GM19463 (cell line): Measurements from ENCODE around the gene CSNK1G1.
"Not testable (repeated sequence)": the region's sequence is repeated elsewhere in the genome, so short reads cannot be mapped to it uniquely, and the experiment has no call there.

Source experiments
- ATAC-seq: cut with Tn5 transposase; IDR thresholded peaks from one replicate; pipeline ENCODE4 v1.9.1; 2021; ENCODE audit warnings: mild to moderate bottlenecking, moderate library complexity; ENCODE audit not compliant: unreplicated experiment

The CSNK1G1 gene

DNA sequence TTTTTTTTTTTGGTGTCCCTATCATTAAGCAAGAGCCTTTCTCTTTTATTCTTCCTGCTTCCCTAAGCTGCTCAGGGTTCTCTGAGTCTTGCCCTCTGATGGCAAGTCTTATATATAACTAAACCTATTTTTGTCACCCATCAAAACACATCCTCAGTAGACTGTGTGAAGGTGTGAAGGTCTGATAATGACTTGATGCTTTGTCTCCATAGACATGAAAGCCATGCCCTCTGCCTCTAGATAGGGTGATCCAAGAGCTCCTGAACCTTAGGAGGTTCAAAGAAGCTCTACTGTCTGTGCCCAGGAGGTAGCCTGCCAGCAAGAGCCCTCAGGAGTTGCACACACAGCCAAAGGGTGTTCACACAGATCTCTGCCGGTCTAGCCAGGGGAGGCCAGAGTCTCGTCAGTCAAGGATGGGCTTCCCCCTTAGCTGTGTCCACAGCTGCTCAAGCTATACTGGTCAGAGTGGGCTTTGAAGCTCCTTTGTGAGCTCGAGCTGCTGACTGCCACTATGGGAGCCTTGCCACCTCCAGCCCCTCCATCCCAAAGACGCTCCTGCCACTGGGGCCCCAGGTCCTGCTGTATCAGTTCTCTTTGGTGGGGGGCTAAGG, 217.5 kb downstream of the CSNK1G1 start:
- ATAC-seq = no peak

DNA sequence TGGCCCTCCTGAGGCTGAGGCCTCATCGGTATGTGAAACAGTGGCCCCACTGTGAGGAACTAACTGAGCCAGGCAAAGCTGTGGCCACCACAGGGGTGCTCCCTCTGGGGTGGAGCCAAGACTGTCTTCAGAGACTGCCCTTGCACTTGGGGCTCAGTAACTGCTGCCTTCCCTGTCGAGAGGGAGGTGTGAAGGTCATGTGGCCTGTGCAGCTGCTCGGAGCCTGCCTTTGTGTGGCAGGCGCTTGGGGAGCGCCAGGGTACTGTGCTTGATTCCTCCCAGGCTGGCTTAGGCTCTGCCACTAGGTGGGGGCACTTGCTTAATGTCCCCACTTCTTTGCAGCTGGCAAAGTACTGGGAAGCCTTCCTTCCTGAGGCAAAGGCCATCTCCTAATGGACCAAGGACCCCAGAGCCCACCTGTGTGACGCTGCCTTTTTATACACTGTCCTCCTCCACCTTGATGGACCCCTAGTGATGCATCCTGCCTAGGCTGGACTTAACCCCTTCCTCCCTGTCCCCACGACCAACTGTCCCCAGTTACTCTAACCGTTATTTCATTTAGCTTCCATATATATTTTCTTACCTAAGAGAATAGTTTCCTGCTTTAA, 218.6 kb downstream of the CSNK1G1 start:
- no peak for ATAC-seq

DNA sequence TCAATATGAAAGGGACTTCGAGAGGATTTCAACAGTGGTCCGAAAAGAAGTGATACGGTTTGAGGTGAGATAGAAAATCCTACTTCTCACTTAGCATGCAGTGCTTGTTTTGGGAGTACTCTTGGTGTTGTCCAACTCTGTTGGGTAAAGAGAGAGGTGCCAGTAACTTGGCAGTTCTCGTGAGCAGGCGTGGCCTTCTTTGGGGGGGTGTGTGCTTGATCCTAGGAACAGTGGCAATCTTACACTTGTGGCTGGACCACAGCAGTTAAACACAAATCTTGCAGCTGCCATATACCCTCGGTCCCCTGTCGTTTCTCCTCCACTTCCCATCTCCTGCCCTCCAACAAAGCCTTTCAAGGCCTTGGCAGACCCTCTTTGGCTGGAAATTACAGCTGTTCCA, 219.6 kb downstream of the CSNK1G1 start:
- no peak for ATAC-seq

DNA sequence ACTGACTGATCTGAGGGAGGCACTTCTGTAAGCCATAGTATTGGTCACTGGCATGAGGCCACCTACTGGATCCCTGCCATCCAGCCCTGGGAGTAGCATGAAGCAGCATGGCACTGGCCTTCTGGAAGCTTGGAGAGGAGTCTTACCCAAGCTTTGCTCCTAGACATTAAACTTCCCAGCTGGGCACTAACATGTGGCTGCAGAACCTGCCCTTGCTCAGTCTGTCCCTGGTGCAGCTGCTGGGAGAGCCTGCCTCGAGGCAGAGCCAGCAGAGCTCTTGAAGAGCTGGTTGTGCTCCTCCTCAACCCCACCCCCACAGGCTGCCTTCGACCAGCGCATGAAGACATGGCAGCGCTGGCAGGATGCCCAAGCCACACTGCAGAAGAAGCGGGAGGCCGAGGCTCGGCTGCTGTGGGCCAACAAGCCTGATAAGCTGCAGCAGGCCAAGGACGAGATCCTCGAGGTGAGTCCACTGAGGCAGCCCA, 221.6 kb downstream of the CSNK1G1 start:
- ATAC-seq = no peak

DNA sequence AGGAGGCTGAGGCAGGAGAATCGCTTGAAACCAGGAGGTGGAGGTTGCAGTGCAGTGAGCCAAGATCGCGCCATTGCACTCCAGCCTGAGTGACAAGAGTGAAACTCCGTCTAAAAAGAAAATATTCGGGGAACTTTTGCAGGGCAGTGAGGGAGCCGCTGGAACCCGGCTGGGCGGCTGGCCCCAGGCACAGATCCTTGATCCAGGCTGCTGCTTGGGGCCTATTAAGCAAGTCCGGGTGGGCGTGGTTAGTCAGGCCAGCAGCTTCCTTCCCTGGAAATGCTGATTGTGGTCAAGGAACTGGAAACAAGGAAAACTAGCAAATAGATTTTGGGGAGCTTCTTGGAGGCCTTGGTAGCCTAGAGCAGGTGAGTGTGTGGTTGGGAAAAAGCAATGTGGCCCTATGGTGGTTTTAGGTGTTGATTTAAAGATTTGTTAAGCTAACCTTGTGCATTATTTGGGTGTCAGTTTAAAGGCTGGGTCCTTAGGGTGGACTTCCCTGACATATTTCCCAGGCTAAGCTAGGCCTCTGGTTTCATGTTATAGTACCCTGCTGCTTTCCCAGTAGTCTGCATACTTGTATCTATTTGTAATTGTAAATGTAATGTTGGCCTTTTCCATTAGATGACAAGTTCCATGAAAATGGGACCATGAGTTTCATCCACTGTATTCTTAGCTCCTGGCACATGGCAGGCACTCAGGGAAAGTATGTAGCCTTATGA, 222.2 kb downstream of the CSNK1G1 start:
- ATAC-seq = no peak

DNA sequence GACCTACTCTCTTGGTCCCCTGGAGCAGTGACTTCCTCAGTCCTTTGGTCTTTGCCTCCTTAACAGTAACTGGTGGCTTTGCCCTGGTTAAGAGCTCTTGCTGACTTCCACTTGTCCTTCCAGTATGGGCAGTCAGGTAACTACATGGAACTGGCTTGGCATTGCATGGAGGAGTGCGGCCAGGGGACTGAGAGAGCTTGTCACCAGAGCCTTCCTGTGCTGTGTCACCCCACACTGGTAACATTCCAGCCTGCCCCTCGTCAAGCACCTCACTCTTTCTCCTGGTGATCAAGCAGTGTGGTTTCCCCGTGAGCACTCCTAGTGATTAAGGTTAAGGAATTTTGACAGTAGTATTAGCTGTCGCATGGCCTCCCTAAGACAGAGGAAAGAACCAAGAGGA, 223.8 kb downstream of the CSNK1G1 start:
- ATAC-seq = no peak

DNA sequence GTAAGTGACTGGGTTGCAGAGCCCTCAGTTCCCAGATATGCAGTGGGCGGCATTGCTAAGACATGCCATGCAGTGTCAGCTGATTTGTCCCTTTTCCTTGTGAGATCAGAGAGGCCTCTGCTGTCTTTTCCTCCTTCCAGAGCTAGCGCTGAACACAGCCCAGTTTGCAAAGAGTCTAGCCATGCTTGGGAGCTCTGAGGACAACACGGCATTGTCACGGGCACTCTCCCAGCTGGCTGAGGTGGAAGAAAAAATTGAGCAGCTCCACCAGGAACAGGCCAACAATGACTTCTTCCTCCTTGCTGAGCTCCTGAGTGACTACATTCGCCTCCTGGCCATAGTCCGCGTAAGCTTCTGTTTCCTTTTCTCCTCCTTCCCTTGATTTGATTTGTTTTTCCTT, 224.4 kb downstream of the CSNK1G1 start:
- no peak for ATAC-seq

DNA sequence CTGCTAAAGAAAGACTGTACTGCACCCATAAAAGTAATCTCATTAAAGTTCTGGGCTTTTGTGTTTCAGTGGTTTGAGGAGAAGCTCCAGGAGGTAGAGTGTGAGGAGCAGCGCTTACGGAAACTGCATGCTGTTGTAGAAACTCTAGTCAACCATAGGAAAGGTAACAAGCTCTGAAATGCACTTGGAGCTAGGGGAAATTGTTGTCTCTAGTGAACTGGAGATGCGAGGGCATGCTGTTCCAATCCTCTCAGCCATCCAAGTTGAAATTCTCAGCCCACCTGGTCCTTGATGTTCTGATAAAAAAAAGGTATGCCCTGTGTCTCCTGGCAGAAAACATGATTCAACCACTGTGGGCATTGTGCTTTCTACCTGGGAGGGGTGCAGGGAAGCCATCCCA, 225.8 kb downstream of the CSNK1G1 start:
- ATAC-seq = no peak

DNA sequence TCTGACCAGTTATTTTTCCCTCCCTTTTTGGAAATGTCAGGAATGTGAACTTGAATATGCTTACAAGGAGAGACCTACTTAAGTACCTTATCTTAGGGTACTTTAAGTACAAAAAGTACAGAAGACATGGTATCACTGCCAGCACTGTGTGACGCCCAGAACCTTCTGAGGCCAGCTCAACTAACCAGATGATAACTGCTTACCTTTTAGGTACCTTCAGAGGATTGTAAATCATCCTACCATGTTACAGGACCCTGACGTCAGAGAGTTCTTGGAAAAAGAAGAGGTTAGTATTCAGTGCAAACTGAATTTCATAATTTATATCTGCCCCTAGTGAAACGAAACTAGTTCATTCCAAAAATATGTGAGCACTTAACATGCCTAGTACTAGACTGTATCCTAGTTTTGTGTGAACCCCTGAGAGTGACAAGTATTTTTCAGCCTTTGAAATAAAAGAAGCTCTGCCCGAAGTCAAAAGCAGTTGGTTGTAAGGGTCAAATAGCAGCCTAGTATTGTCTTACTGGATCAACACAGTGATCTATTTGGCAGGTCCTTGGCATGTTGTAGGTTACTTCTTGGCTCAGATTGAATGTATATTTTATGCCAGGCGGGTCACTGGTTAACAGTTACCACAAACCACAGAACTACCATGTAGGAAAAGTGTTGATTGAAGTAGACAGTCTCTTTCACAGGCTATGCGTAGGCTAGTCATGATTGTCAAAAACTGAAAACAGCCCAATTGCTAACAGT, 228.3 kb downstream of the CSNK1G1 start:
- no peak for ATAC-seq

DNA sequence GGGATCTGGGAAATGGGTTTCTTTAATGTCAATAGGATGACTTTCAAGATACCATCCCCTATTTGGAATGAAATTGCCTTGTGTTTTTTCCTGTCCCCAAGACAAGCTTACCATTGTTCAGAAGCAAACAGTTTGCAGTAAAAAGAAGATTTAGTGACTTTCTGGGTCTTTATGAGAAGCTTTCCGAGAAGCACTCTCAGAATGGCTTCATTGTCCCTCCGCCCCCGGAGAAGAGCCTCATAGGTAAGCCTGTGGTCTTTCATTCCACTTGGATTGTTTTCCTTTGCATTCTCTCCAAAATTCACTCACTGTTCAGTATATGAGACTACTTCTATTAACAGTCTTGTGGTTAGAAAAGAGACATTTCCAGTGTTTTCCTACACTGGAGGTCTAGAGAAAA, 230.0 kb downstream of the CSNK1G1 start:
- ATAC-seq = no peak

DNA sequence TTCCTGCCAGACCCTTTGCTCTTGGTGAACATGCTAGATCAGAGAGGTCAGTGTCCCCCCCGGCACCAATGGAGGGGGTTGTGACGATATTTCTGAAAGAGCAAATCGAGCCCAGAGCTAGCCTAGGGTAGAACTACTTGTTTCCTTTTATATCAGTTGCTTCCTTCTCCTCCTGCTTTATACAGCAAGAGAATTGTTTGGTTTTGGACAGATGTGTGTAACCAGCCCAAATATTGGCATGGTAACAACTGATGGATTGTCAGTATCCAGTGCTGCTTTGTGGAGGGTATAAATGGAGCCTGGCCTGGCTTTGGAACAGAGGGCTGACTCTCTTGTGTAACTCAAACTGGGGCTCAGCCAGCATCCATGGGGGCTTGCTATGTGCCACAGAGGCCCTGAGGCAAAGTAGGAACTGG, 233.0 kb downstream of the CSNK1G1 start:
- no peak for ATAC-seq

DNA sequence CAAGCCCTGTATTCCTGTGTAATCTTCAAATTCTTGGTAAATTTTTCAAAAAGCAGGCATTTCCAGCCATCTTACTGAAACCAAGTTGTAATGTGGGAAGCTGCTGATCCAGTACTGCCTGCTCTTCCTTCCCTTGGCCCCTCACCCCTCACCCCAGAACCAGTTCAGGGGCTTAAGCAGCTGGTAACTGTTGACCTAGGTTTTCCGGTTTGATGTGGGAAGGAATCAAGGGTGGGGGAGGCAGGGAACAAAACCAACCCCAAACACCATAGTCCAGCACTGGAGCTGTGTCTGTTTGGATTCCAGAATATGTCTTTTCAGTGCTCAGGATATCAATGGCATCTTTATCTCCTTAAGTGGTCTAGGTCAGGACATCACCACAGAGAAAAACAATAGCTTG, 233.5 kb downstream of the CSNK1G1 start:
- no peak for ATAC-seq

DNA sequence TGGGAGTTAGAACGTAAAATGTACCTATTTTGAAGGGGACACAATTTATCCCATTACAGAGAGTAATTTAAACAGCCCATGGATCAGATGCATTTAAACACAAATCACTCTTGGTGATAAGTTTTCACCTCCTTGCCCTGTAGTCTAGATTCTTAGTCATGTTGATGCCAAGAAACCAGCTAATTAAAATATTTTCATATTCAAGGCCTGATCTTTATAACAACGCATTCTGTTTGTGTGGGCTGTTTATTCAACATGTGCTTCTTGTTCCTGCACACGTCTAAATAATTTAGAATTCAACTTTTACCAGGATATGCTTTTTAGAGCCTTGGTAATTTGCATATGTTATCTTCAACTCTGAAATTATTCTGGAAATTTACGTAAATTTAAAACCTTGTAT, 234.4 kb downstream of the CSNK1G1 start:
- no peak for ATAC-seq

DNA sequence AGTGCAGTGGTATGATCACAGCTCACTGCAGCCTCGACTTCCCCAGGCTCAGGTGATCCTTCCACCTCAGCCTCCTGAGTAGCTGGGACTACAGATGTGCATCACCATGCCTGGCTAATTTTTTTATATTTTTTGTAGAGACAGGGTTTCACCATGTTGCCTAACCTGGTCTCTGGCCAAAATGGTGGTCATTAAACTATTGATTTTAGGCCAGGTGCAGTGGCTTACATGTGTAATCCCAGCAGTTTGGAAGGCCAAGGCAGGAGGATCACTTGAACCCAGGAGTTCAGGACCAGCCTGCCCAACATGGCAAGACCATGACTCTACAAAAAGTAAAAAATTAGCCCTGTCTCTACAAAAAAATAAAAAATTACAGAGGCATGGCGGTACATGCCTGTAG, 235.7 kb downstream of the CSNK1G1 start:
- ATAC-seq = not testable (repeated sequence)

DNA sequence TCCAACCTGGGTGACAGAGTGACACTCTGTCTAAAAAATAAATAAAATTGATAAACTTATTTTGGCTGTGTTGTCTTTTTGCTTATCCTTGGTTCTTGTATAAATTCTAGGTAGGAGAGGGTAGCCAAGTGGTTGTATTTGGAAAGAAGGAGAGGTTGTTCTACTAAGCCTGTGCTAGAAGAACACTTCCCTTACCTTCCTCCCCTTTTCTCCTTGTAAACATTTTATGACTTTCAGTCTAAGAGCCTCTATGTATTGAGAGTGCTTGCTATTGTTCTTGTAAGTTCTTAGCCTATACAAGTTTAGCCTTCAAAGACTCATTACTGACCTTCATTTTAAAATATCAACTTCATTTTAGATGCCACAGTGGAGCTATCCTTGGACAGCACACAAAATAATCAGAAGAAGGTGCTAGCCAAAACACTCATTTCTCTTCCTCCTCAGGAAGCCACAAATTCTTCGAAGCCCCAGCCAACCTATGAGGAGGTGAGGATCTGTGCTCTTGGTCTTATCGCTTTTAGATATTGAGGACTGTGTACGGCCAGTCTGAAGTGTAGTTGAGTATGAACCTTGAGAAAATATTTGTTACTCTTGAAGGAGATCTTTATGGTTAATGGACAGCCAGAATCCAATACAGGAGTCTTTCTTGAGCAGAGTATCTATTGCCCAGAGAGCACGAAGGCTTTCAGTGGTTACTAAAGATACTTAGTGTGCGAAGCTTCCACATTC, 238.1 kb downstream of the CSNK1G1 start:
- no peak for ATAC-seq
